GM21825 (cell line): Measurements from ENCODE around the gene ZC3H18.
A peak's percentile ranks its signal among the peaks of the same experiment; 100 is the strongest.

Experiments used
- ATAC-seq: cut with Tn5 transposase; IDR thresholded peaks from one replicate; pipeline ENCODE4 v1.9.1; 2021; ENCODE audit warnings: mild to moderate bottlenecking, moderate library complexity; ENCODE audit not compliant: unreplicated experiment

ZC3H18 gene

DNA sequence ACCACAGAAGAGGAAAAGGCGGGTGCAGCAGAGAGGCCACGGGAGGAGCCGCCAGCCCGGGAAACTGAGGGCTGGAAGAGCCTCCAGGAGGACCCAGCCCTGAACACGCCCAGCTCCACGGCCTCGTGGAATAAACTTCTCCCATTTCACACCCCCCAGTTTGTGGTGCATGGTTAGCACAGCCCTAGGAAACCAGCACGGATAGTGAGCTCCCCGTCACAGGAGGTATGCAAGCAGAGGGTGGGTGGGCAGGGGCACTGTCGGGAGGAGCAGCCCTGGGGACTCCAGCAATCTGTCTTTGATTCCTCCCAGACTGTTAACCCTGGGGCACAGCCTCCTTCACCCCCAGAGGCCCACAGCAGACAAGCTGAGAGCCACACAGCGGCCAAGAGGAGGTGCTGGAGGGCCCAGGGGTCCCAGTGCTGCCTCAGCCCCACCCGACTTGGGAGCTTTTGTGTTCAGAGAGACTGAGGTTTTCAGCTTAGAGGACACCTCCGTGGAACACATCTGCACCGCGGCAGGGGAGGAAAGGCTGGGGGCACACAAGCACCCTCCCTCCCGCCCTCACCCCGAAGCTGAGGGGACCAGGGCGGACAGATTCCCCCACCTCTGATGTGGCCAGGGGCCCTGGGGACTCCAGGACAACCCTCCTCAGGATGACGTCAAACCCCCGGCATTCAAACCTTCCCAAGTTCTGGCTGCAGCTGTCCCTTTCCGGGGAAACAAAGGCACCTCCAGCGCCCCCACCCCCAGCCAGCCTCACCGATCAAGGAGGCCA is 66.5 kb downstream of the ZC3H18 start:
- no peak for ATAC-seq

DNA sequence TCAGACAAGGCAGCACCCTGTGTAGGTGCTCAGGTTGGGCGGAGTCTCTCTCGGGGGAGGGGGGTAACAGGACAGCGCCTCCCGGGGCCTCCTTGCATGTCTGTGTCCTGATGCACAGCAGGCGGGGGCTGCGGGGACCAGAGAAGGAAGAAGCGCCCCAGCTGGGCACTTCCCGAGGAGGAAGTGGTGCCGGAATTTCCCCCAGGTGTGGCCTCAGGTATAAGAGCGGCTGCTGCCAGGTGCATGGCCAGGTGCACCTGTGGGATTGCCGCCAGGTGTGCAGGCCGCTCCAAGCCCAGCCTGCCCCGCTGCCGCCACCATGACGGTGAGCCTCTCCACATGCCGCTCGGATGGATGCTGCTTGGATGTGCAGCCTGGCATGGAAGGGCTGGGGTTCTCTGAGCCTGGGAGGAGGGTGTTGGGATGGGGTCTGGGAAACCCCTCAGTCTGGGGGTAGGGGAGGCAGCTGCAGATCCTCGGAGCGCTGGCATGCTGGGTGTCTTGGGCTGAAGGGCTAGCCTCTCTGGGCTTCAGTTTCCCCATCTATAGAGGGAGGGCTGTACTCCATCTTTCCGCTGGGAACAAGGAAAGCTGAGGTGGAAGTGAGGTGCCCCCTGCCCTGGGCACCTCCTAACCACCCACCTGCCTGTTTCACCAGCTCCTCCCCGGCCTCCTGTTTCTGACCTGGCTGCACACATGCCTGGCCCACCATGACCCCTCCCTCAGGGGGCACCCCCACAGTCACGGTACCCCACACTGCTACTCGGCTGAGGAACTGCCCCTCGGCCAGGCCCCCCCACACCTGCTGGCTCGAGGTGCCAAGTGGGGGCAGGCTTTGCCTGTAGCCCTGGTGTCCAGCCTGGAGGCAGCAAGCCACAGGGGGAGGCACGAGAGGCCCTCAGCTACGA is 68.4 kb downstream of the ZC3H18 start, which contains the start of gene IL17C:
IL17C (plus strand) TSS at position 250 of the 908 bp plus-strand sequence; CDS start at position 320, 70 bp downstream.
- ATAC-seq, result no peak

DNA sequence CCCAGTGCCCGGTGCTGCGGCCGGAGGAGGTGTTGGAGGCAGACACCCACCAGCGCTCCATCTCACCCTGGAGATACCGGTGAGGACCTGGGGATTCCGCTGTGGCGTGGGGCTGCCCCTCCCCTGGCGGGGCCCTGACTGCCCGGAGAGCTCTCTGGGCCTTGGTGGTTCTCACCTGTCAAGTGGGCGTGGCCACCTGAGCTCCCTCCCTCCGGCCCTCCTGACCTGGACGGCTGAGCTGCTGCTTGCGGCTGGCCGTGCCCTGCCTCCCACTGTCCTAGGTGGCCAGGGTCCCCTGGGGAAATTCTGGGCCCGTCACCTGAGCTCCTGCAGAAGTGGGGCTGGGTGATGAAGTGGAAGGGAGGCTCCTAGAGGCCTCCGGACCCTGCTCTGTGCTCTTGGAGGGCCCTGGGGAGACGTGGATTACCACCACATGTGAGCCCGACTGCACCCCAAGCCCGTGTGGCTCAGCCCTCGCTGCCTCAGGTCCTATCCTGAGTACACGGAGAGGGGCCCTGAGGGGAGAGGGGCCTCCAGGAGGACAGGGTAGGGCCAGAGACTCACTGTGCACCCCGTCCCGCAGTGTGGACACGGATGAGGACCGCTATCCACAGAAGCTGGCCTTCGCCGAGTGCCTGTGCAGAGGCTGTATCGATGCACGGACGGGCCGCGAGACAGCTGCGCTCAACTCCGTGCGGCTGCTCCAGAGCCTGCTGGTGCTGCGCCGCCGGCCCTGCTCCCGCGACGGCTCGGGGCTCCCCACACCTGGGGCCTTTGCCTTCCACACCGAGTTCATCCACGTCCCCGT is 69.2 kb downstream of the ZC3H18 start:
- no peak for ATAC-seq

DNA sequence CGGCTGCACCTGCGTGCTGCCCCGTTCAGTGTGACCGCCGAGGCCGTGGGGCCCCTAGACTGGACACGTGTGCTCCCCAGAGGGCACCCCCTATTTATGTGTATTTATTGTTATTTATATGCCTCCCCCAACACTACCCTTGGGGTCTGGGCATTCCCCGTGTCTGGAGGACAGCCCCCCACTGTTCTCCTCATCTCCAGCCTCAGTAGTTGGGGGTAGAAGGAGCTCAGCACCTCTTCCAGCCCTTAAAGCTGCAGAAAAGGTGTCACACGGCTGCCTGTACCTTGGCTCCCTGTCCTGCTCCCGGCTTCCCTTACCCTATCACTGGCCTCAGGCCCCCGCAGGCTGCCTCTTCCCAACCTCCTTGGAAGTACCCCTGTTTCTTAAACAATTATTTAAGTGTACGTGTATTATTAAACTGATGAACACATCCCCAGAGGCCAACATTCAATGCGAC is 69.9 kb downstream of the ZC3H18 start:
- no peak for ATAC-seq

DNA sequence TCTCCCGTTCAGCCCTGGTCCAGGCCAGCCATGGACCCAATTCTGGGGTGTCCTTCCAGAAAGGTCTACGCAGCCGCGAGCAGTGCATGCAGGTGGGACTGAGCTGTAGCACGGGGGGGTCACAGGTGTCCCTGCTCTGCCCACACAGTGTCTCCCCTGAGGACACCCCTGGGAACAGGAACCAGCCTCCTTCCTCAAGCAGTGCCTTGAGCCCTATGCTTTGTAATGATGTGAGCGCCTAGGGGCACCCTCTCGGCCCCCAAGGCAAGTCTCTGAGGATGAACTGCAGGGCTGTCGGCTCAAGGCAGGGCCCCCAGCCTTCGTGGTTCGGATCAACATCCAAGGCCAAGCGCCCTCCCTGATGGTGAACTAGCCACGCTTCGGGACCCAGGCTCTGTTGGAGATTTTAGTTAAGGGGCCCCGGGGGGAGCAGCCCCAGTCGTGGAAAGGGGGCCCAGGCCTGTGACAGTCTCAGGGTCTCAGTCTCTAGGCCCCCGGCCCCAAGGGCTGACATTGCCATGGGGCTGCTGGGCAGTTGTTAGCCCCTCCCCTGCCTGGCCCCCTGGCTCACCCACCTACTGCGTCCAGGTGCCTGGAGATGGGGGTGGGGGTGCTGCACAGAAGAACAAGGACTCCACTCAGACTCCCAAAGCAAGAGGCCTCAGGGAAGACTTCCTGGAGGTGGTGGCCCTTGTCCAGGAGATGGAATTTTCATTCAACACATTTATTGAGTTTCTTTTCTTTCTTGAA is 70.5 kb downstream of the ZC3H18 start:
- no peak for ATAC-seq

DNA sequence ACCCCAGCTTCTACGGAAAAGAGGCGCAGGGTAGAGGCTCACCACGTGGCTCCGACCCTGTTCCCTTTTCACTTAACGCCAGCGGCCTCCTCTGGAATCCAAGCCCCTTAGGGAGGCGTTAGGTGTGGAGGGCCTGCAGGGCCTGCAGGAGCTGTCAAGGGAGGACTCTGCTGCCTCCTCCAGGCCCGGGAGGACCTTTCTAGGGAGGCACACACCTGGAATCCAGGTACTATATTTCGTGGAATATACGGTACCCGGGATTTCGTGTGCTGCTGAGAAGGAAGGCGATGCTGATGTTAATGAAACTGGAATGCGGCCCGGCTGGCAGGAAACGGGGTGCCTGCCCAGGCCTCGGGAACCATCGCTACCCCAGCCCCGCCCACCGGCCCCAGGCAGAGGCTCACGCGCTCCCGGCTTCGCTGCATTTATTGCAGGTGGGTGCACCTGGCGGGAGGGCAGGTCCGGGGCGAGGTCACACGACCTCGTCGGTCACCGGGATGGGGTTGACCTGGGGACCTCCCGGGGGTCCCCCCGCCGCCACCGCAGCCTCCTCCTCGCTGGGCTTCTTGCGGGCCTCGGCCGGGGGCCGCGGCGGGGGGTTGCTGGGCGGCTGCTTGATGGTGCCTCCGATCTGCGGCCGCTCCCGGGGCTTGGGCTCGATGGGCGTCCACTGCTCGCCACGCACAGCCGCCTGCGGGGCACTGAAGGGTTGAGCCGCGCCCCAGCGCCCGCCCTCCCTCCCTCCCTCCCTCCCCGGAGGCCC is 72.9 kb downstream of the ZC3H18 start:
- ATAC-seq, result no peak

DNA sequence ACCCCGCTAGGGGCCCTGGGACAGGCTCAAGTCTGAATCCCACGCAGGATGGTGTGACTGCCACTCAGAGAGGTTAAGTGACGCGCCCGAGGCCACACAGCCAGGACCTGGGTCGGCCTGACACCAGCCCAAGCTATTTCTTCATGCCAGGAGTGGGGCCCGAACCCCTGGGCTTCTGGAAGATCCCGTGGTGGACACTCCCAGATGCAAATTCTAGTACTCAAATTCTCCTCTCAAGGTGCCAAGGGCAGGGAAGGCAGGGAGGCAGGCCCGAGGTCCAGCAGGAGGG is 73.4 kb downstream of the ZC3H18 start:
- no peak for ATAC-seq

DNA sequence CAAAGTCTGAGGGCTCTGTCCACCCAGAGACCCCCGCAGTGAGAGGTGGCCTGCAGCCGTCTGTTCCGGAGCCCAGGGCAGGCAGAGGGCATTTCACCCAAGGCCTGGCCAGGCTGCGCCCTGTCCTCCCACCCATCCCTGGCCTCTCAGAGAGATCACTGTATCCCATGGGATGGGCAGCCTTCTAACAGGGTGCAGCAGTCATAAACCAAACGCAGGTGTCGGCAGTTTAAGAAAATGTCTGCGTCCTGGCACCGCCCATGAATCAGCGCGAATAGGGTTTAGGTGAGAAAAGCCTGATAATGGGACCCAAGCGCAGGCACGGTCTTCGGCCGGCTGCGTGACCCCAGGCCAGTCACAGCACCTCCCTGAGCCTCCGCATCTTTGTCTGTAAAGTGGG is 75.3 kb downstream of the ZC3H18 start:
- ATAC-seq, result no peak

DNA sequence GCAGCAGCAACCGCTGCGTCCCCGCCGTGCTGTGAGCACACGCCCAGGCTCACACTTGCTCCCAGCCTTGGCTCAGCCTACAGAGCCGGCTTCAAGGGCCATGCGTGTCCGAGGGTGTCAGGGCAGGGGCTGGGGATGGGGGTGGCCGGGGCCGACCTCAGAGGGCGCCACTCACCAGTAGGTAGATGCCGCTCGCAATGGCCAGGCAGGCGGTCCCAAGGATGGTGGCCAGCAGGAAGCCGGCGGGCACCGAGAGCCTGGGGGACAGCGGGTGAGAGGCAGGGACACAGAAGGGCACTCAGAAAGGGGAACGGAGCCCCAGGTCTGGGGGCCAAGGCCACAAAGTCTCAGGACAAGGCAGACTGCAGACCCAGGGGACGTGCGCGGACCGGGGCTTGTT is 75.7 kb downstream of the ZC3H18 start:
- ATAC-seq, result no peak

DNA sequence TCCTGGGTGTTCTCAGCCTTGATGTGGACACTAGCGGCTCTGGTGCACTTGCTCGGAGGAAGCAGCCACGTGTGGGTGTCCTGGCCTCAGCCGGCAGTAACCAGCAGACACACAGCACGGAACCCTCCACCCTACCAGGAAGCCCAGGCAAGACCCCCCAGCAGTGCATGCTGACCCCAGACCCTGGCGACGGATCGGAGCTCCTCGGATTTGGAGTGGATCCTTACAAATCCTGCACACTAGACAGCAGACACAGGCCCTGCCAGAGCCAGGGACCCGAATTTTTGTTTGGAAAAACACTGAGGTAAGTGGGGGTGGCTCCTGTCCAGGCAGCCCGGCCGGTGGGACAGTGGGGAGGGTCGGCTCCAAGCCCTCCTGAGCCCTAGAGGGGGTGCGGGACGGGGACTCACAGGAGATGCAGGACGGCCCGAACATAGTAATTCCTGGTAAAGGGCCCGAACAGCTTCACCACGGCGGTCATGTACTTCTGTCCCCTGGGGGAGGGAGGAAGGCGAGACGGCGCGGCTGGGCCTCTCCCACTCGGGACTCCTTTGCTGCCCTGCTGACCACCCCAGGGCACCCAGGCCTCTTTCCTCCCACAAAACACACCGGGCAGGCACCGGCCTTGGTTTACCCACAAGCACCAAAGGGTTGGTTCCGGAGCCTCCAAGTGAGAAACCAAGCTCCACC is 76.3 kb downstream of the ZC3H18 start:
- no peak for ATAC-seq

DNA sequence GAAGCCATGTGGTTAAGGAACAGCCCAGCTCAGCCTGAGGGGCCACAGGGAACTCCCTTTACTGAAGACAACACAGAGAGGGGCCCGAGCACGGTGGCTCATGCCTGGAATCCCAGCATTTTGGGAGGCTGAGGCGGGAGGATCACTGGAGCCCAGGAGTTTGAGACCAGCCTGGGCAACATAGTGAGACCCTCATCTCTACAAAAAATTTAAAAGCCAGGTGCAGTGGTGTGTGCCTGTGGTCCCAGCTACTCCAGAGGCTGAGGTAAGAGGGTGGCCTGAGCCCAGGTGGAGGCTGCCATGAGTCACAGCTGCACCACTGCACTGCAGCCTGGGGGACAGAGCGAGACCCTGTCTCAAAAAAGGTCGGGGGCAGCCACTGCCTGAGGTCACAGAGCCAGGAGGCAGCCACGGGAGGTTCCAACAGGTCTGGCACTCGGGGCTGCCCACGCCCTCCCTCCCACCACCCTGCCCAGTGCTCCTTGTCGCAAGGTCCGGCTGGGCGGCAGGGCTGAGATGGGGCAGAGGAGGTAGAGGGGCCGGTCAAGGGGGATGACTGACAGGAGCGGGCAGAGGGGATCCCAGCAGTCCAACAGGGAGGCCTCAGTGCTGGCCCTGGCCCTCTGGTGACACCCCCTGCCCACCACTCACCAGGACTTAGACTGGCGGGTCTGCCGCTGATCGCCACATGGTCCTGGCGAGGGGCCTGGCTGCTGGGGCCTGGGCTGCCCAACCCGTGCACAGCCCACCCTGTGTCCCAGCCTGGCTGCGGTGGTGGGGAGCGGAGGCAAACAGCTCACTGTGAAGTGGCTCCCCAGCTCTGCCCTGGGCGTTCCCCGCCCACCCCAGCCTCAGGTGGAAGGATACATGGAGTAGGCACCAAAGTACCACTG is 77.2 kb downstream of the ZC3H18 start:
- ATAC-seq, result no peak

DNA sequence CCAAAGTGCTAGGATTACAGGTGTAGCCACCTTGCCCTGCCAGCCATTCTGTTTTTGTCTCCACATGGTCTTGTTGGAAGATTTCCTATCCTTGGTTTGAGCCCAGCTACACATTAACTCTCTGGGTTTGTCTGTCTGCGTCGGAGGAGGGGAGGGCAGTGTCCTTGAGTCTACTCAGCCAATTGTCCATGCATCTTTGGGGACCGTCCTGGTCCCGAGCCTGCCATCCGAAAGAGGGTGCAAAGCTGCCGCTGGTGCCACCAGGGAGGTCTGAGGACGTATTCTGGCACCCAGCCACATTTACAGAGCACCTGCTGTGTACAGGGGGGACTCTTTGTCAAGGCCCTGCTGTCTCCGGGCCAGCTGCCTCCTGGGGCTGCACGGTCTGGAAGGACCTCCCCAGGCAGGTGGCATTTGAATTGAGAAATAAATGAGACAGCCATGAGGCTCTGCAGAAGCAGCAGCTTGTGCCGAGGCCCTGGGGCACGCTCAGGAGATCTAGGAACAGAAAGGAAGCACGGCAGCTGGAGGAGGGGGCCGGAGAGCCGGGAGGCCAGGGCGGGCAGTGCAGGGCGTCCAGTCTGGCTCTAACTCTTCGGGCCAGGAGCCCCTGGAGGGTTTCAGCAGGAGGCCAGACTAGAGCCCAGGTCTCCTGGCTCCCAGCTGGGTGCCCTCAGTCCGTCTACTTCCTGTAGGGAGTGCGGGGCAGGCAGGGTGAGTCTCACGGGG is 79.2 kb downstream of the ZC3H18 start:
- ATAC-seq, result no peak

DNA sequence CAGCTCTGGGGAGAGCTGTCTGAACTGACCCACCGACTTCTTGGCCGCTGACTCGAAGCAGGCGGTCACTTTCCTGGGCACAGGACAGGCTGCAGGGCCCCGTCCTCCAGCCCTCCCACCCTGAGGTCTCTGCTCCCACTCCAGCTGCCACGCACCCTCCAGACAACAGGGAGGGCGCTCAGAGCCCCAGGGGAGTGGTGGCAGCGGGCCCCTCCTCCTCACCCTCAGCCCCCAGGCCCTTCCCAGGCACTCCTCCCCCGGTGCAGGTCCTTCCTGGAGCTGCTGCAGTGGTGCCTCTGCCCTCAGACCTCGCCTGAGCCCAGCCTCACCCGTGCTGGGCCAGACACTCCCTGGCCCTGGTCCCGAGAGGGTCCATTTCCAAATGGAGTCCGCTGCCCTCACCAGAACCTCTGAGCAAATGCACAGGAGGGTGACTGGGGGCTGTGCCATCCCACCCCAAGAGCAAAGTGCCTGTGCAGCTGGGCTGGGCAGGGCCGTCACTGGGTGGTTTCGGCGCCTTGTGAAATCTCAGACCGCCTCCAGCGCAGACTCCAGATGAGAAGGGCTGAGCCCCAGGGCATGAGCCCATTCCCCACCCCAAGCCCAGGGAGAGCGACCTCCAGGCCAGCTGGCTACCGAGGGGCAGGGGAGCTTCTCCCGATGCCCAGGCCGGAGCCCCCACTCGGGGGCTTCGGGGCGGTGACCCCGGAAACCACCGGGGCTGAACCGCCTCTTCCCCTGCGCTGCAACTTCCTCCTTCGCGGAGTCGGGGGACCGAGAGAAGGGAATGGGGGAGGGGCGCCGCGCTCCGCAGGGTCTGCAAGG is 79.9 kb downstream of the ZC3H18 start:
- peak; percentile 7 for ATAC-seq

DNA sequence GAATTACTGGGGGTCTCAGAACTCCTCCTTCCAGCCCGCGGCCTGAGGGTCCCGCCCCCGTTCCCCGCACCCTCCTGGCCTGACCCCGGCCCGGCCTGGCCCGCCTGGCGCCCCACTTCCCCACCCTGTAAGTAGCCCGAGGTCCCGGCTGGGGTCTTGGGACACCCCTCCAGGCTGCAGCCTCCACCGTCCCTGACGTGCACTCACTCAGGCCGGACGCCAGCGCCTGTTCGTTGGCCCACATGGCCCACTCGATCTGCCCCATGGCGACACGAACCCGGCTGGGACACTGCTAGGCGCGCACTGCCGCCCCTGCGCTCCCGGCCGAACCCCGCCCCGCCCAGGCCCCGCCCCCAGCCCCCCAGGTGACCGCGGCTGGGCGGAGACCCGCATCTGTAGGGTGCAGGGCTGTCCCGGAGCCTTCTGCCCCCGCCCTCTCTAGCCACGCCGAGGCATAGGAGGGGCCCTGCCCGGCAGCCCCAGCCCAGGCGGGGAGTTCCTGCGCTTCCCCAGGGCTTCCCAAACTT is 80.6 kb downstream of the ZC3H18 start, which contains the start of gene CYBA:
CYBA (minus strand) TSS at position 305 of the 527 bp plus-strand sequence; CDS start at position 265, 40 bp downstream.
- peak; percentile 55 for ATAC-seq

DNA sequence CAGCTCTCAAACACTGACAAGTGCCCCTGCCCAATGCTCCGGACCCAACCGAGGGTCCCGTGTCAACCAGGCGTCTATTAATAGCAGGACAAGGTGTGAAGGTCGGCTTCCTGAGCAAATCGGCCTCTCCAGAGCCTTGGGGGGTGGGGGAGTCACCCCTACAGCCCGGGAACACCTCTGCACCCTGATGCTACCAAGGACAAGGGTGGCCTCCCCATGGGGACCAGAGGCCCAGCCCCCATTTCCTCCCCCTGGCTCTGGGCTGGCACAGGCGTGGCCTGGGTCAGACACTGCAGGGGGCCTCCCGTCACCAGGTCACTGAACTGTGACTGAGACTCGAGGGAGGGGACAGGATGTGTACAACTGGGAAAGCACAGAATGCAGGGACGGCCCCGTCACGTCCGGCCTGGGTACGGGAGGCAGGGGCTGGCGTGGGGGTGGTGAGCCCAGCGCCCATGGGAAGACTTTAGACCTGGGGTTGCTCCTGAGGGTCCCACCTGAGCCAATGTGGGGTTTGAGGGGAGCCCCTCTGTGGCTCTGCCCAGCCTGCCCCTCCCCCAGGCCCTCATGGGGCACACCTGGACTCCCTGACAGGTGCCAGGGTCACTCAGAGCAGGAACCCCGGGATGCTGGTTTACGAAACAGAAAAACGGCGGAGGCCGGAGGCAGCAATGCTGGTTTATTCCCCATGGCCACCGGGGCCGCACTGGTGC is 81.2 kb downstream of the ZC3H18 start:
- ATAC-seq, result peak; percentile 70
